ENCODE results near the gene GPR183. TPM values are rescaled to one million over a fixed set of nuclear protein-coding genes. Genes with fewer than 3 reads are reported as not detected.

Gene GPR183
- total and polyA plus RNA-seq, 10 of the 15 experiments (the other 5 are each of a cell fraction or from before 2014, with no cell fraction given) = 134 to 669 (median 225) TPM

DNA sequence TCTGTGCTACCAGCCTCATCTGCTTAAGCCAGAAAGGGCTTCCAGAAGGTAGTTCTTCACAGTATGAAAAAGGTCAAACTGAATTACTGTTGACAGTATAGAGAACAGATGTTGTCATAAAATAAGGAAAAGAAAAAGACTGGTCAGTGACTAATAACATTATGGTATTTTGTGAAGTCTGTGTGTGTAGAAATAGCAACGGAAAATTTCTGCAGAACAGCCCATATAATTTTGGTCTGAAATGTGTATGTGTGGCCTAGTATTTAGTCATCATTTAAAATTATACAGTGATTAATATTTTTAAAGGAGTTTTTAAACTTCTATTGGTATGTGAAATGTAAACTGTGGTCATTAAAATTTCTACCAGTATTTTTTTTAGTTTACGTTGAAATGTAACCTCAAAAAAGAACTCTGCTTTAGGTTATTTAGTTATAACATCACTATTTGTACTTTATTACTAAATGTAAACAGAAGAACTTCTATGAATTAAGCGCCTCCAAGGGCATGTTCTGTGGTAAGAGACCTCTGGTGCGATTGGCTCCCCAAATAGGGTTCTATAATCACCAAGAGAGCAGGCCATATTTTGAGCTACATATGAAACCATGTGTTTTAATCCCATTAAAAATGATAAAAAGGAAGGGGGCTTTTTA lies 3.3 kb upstream of the GPR183 start (continued):
- TF ChIP-seq, protein P1, sequence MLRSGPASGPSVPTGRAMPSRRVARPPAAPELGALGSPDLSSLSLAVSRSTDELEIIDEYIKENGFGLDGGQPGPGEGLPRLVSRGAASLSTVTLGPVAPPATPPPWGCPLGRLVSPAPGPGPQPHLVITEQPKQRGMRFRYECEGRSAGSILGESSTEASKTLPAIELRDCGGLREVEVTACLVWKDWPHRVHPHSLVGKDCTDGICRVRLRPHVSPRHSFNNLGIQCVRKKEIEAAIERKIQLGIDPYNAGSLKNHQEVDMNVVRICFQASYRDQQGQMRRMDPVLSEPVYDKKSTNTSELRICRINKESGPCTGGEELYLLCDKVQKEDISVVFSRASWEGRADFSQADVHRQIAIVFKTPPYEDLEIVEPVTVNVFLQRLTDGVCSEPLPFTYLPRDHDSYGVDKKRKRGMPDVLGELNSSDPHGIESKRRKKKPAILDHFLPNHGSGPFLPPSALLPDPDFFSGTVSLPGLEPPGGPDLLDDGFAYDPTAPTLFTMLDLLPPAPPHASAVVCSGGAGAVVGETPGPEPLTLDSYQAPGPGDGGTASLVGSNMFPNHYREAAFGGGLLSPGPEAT (IDR thresholded peaks at IDR 0.05; ENCODE audit: low read depth) = no peak
- TF ChIP-seq, protein P2, sequence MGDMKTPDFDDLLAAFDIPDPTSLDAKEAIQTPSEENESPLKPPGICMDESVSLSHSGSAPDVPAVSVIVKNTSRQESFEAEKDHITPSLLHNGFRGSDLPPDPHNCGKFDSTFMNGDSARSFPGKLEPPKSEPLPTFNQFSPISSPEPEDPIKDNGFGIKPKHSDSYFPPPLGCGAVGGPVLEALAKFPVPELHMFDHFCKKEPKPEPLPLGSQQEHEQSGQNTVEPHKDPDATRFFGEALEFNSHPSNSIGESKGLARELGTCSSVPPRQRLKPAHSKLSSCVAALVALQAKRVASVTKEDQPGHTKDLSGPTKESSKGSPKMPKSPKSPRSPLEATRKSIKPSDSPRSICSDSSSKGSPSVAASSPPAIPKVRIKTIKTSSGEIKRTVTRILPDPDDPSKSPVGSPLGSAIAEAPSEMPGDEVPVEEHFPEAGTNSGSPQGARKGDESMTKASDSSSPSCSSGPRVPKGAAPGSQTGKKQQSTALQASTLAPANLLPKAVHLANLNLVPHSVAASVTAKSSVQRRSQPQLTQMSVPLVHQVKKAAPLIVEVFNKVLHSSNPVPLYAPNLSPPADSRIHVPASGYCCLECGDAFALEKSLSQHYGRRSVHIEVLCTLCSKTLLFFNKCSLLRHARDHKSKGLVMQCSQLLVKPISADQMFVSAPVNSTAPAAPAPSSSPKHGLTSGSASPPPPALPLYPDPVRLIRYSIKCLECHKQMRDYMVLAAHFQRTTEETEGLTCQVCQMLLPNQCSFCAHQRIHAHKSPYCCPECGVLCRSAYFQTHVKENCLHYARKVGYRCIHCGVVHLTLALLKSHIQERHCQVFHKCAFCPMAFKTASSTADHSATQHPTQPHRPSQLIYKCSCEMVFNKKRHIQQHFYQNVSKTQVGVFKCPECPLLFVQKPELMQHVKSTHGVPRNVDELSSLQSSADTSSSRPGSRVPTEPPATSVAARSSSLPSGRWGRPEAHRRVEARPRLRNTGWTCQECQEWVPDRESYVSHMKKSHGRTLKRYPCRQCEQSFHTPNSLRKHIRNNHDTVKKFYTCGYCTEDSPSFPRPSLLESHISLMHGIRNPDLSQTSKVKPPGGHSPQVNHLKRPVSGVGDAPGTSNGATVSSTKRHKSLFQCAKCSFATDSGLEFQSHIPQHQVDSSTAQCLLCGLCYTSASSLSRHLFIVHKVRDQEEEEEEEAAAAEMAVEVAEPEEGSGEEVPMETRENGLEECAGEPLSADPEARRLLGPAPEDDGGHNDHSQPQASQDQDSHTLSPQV (IDR thresholded peaks at IDR 0.05) = no peak
- TF ChIP-seq MYC (IDR thresholded peaks at IDR 0.05; ENCODE audit: insufficient read depth, insufficient read length, insufficient replicate concordance, low read length, severe bottlenecking) (no peak), NBN (IDR thresholded peaks at IDR 0.05) (no peak), ATF7 (IDR thresholded peaks at IDR 0.05; ENCODE audit: low read depth) (peak; percentile 51; the same call in 1 of the 2 replicates), CHD2 (IDR thresholded peaks at IDR 0.05; ENCODE audit: borderline replicate concordance, low read depth, low read length) (no peak), SUPT20H (IDR thresholded peaks at IDR 0.05; ENCODE audit: borderline replicate concordance, control insufficient read depth, low read depth, low read length) (no peak), ZNF622 (IDR thresholded peaks at IDR 0.05) (no peak), NR2C1 (IDR thresholded peaks at IDR 0.05) (no peak)
- TF ChIP-seq, protein P3, sequence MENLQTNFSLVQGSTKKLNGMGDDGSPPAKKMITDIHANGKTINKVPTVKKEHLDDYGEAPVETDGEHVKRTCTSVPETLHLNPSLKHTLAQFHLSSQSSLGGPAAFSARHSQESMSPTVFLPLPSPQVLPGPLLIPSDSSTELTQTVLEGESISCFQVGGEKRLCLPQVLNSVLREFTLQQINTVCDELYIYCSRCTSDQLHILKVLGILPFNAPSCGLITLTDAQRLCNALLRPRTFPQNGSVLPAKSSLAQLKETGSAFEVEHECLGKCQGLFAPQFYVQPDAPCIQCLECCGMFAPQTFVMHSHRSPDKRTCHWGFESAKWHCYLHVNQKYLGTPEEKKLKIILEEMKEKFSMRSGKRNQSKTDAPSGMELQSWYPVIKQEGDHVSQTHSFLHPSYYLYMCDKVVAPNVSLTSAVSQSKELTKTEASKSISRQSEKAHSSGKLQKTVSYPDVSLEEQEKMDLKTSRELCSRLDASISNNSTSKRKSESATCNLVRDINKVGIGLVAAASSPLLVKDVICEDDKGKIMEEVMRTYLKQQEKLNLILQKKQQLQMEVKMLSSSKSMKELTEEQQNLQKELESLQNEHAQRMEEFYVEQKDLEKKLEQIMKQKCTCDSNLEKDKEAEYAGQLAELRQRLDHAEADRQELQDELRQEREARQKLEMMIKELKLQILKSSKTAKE (IDR thresholded peaks at IDR 0.05; ENCODE audit: low read depth, poor library complexity, severe bottlenecking) = no peak
- TF ChIP-seq, protein P4, sequence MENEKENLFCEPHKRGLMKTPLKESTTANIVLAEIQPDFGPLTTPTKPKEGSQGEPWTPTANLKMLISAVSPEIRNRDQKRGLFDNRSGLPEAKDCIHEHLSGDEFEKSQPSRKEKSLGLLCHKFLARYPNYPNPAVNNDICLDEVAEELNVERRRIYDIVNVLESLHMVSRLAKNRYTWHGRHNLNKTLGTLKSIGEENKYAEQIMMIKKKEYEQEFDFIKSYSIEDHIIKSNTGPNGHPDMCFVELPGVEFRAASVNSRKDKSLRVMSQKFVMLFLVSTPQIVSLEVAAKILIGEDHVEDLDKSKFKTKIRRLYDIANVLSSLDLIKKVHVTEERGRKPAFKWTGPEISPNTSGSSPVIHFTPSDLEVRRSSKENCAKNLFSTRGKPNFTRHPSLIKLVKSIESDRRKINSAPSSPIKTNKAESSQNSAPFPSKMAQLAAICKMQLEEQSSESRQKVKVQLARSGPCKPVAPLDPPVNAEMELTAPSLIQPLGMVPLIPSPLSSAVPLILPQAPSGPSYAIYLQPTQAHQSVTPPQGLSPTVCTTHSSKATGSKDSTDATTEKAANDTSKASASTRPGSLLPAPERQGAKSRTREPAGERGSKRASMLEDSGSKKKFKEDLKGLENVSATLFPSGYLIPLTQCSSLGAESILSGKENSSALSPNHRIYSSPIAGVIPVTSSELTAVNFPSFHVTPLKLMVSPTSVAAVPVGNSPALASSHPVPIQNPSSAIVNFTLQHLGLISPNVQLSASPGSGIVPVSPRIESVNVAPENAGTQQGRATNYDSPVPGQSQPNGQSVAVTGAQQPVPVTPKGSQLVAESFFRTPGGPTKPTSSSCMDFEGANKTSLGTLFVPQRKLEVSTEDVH (IDR thresholded peaks at IDR 0.05; ENCODE audit: low read depth, partially characterized antibody) = no peak
- TF ChIP-seq, protein P5, sequence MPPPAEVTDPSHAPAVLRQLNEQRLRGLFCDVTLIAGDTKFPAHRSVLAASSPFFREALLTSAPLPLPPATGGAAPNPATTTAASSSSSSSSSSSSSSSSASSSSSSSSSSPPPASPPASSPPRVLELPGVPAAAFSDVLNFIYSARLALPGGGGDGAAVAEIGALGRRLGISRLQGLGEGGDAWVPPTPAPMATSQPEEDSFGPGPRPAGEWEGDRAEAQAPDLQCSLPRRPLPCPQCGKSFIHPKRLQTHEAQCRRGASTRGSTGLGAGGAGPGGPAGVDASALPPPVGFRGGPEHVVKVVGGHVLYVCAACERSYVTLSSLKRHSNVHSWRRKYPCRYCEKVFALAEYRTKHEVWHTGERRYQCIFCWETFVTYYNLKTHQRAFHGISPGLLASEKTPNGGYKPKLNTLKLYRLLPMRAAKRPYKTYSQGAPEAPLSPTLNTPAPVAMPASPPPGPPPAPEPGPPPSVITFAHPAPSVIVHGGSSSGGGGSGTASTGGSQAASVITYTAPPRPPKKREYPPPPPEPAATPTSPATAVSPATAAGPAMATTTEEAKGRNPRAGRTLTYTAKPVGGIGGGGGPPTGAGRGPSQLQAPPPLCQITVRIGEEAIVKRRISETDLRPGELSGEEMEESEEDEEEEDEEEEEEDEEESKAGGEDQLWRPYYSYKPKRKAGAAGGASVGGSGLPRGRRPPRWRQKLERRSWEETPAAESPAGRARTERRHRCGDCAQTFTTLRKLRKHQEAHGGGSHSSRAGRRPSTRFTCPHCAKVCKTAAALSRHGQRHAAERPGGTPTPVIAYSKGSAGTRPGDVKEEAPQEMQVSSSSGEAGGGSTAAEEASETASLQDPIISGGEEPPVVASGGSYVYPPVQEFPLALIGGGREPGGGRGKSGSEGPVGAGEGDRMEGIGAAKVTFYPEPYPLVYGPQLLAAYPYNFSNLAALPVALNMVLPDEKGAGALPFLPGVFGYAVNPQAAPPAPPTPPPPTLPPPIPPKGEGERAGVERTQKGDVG (CRISPR knock-in tag; IDR thresholded peaks at IDR 0.05) = no peak

Data from GM12878 (cell line).